GM19043 (cell line): ENCODE measurements around the gene RERE.

Source experiments
- ATAC-seq: cut with Tn5 transposase; IDR thresholded peaks from one replicate; pipeline ENCODE4 v1.9.1; 2021; ENCODE audit warnings: low read depth; ENCODE audit not compliant: unreplicated experiment

RERE gene

GRCh38 chr1:8589571-8589970 lies 227.9 kb downstream of the RERE start:
- no peak for ATAC-seq

GRCh38 chr1:8587784-8588183 lies 229.7 kb downstream of the RERE start:
- ATAC-seq: no peak

GRCh38 chr1:8586438-8586837 lies 231.0 kb downstream of the RERE start:
- no peak for ATAC-seq

- ATAC-seq: no peak
These were observed 233.1 kb downstream of the RERE start for GRCh38 chr1:8584316-8584715.

- no peak for ATAC-seq
These were observed 234.4 kb downstream of the RERE start for GRCh38 chr1:8583031-8583430.

- no peak for ATAC-seq
These were observed 236.9 kb downstream of the RERE start for GRCh38 chr1:8580566-8580965.

GRCh38 chr1:8578936-8579335 lies 238.5 kb downstream of the RERE start:
- ATAC-seq: no peak

GRCh38 chr1:8578132-8578877 lies 239.1 kb downstream of the RERE start:
- ATAC-seq: no peak

GRCh38 chr1:8574985-8575384 lies 242.5 kb downstream of the RERE start:
- no peak for ATAC-seq

- no peak for ATAC-seq
These were observed 245.3 kb downstream of the RERE start for GRCh38 chr1:8572106-8572505.

- ATAC-seq: no peak
These were observed 246.0 kb downstream of the RERE start for GRCh38 chr1:8571200-8571984.

GRCh38 chr1:8570465-8570864 lies 247.0 kb downstream of the RERE start:
- no peak for ATAC-seq

- no peak for ATAC-seq
These were observed 248.2 kb downstream of the RERE start for GRCh38 chr1:8569242-8569641.

- ATAC-seq: no peak
These were observed 248.6 kb downstream of the RERE start for GRCh38 chr1:8568837-8569236.

- no peak for ATAC-seq
These were observed 250.3 kb downstream of the RERE start for GRCh38 chr1:8567146-8567545.

GRCh38 chr1:8565802-8566201 lies 251.6 kb downstream of the RERE start:
- no peak for ATAC-seq

GRCh38 chr1:8563944-8564537 lies 253.4 kb downstream of the RERE start:
- ATAC-seq: no peak

GRCh38 chr1:8562881-8563865 lies 254.3 kb downstream of the RERE start:
- no peak for ATAC-seq

- no peak for ATAC-seq
These were observed 255.2 kb downstream of the RERE start for GRCh38 chr1:8562222-8562621.
